Panc1 (cell line): ENCODE measurements around the gene PARP4.
"Not testable (repeated sequence)": the region's sequence is repeated elsewhere in the genome, so short reads cannot be mapped to it uniquely, and the experiment has no call there.

Experiments
- CTCF ChIP-seq: fragments of 450-650 bp; IDR thresholded peaks from 2 replicates; pipeline ENCODE4 v1.5.1; 2017; ENCODE audit warnings: mild to moderate bottlenecking
- POLR2AphosphoS5 ChIP-seq: IDR thresholded peaks from 2 replicates; pipeline ENCODE4 v1.6.1; 2012; ENCODE audit warnings: mild to moderate bottlenecking, low read depth, low read length, moderate library complexity
- REST ChIP-seq, 2 experiments: IDR thresholded peaks; 2 replicates each; pipeline ENCODE4 v1.6.1; 2011 to 2012; ENCODE audit warnings: low read depth in 2 of 2, control low read depth in 1 of 2, low read length in 1 of 2, mild to moderate bottlenecking in 1 of 2, moderate library complexity in 1 of 2; ENCODE audit not compliant: insufficient read depth in 1 of 2
- SIN3A ChIP-seq: IDR thresholded peaks from 2 replicates; pipeline ENCODE4 v1.6.1; 2012; ENCODE audit warnings: low read depth, mild to moderate bottlenecking, low read length, moderate library complexity, borderline replicate concordance; ENCODE audit not compliant: insufficient read depth
- TCF7L2 ChIP-seq: IDR thresholded peaks from 2 replicates; pipeline ENCODE4 v1.6.1; 2011; ENCODE audit warnings: mild to moderate bottlenecking, low read depth, low read length, inconsistent platforms

DNA sequence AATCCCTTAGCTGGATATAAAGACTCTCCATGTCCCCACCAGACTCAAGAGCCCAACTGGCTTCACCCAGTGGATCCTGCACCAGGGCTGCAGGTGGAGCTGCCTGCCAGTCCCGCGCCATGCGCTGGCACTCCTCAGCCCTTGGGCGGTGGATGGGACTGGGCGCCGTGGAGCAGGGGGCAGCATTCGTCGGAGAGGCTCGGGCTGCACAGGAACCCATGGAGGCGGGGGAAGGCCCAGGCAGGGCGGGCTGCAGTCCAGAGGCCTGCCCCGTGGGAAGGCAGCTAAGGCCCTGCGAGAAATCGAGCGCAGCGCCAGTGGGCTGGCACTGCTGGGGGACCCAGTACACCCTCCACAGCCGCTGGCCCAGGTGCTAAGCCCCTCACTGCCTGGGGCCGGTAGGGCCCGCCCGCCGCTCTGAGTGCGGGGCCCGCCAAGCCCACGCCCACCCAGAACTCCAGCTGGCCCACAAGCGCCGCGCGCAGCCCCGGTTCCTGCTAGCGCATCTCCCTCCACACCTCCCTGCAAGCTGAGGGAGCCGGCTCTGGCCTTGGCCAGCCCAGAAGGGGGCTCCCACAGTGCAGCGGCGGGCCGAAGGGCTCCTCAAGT is 48.1 kb upstream of the PARP4 start:
- not testable (repeated sequence) for TF ChIP-seq REST (IDR thresholded peaks at IDR 0.05; ENCODE audit: insufficient read depth in 1 of 2, low read depth in 2 of 2, low read length in 1 of 2); CTCF; POLR2AphosphoS5; SIN3A; TCF7L2
